GM19328 (cell line): Measurements from ENCODE around the gene ARVCF.
"Not testable (repeated sequence)": the region's sequence is repeated elsewhere in the genome, so short reads cannot be mapped to it uniquely, and the experiment has no call there.

Experiments used
- ATAC-seq: cut with Tn5 transposase; IDR thresholded peaks from one replicate; pipeline ENCODE4 v1.9.1; 2021; ENCODE audit warnings: mild to moderate bottlenecking, moderate library complexity; ENCODE audit not compliant: unreplicated experiment

Gene ARVCF

DNA sequence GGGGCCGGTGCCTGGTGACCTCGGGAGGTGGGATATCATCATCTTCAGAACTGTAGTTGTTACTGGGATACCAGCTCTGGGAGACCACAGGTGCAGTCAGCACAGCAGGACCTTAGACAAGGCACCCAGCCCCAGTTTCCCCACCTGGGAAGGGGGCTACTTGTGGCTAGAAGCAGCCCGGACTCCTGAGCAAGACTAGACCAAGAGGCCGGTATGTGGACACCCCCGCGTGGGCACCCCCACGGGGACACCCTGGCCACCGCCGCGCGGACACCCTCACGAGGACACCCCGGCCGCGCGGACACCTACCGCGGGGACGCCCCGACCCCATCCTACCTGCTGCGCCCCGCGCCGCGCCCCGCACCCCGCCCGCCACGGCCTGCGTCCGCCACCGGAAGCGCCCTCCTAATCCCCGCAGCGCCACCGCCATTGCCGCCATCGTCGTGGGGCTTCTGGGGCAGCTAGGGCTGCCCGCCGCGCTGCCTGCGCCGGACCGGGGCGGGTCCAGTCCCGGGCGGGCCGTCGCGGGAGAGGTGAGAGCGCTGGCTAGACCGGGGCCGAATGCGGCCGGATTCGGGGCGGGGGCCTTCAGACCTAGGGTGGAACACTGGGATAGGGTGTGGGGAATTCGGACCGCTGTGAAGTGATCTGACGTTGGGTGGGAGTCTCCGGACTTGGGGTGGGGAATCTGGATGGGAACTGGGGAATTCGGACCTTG is 75.1 kb downstream of the ARVCF start, which contains the start of the genes COMT and TXNRD2:
TSS of gene COMT (plus strand) at position 408 of the 718 bp plus-strand sequence. CDS start 20,755 bp downstream, outside the sequence.
TSS of gene TXNRD2 (minus strand) at position 454 of the 718 bp plus-strand sequence. CDS start at position 439, 15 bp downstream.
- ATAC-seq, result no peak

- no peak for ATAC-seq
These were observed 75.9 kb downstream of the ARVCF start for GRCh38 chr22:19940536-19941364.

- no peak for ATAC-seq
These were observed 78.8 kb downstream of the ARVCF start for GRCh38 chr22:19937616-19938473.

DNA sequence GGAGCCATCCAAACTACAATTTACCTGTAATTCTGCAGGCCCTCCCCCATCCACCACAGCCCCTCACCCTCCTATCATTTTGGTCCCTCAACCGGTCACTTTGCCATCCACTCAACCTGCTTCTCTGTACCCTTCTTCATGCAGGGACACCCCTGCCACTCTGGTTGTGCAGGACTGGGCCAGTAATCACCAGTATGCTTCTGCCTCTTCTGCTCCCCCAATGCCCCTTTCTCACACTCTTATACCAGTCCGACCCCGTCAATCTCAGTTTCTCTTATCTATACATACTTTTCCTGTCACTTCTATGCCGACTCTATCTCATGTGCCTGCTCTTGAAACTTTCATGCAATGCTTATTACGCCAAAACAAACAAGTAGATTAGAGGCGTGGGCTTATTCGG is 80.1 kb downstream of the ARVCF start:
- ATAC-seq, result no peak

GRCh38 chr22:19935123-19935718 is 81.4 kb downstream of the ARVCF start:
- ATAC-seq, result not testable (repeated sequence)

- ATAC-seq, result no peak
These were observed 83.0 kb downstream of the ARVCF start for GRCh38 chr22:19933341-19934241.

GRCh38 chr22:19932367-19933206 is 84.0 kb downstream of the ARVCF start:
- no peak for ATAC-seq

DNA sequence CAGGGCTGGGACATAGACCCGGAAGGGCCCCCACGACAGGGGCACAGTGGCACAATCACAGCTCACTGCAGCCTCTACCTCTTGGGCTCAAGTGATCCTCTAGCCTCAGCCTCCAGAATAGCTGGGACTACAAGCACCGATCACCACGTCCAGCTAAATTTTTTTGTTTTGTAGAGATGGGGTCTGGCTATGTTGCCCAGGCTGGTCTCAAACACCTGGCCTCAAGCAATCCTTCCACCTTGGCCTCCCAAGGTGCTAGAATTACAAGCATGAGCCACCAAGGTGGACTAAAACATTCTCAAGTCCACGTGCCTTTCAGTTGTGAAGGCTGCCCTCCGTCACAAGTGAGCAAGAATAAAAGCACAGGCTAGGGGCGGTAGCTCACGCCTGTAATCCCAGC is 85.1 kb downstream of the ARVCF start:
- ATAC-seq, result no peak

GRCh38 chr22:19930551-19931486 is 85.8 kb downstream of the ARVCF start:
- ATAC-seq, result no peak

DNA sequence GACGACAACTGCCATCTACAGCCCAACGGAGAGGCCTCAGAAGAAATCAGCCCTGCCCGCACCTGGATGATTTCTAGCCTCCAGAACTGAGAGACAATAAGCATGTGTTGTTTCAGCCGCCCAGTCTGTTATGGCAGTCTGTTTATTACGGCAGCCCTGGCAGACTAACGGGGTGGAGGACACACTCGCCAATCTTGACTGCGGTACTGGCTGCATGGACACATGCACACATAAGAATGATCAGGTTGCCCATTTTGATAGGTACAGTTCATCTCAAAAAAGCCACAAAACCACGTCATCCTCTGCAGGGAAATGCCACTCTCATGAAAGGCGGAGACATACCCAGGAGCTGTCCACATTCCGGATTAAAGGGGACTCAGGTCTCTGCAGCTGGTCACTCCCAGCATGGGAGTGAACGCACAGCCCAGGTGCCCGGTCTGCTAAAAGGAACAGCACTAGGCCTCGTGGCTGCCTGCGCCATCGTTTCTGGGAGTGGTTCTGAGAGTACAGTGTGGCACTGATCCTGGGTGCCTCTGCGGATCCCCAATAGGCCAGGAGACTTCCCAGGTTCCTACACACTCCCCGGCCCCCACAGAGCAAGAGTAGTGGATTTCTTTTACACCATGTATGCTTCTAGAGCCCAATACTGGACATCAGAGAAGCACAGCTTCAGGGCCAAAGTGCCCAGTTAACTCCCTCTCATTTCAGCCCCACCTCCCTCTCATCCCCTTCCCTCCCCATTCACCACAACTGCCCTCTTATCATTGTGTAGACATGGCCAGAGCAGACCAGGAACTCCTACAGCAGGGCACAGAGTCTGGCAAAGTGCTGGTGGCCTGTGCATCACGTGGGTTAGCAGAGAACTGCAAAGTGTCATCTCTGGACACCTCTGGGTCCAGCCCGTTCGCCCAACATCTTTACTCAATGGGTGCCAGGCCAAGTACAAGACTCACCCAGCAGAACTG is 86.8 kb downstream of the ARVCF start:
- ATAC-seq, result no peak

DNA sequence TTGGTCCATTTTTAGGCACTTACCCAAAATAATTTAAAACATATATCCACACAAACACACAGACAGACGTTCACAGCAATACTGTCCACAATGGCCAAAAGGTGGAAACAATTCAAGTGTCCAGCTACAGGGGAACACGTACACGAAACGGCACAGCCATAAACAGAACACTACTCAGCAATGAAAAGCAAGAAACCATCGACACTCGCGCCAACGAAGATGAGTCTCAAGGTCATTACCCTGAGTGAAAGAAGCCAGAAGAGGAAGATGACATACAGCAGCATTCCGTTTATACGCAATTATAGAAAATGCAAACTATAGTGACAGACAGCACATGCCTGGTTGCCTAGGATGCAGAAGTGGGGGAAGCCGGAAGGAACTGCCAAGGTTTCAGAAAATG is 88.4 kb downstream of the ARVCF start:
- ATAC-seq, result no peak

DNA sequence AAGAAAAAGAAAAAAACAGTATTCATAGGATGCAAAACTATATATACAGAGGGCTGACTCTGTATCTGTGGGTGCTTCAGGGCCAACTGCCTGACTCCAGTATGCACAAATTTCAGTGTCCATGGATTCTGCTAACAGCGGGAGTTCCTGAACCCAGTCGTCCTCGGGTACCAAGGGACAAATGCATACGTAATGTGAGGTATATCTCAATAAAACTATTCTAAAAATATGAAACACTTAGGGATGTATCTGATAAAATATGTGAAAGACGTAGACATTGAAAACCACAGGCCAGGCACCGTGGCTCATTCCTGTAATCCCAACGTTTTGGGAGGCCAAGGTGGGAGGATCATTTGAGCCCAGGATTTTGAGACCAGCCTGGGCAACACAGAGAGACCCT is 88.9 kb downstream of the ARVCF start:
- no peak for ATAC-seq

DNA sequence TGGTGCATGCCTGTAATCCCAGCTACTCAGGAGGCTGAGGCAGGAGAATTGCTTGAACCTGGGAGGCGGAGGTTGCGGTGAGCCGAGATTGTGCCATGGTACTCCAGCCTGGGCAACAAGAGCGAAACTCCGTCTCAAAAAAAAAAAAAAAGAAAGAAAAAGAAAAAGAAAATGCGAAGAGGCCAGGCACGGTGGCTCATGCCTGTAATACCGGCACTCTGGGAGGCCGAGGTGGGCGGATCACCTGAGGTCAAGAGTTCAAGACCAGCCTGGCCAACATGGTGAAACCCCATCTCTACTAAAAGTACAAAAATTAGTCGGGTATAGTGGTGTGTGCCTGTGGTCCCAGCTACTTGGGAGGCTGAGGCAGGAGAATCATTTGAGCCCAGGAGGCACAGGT is 90.6 kb downstream of the ARVCF start:
- ATAC-seq, result not testable (repeated sequence)

- no peak for ATAC-seq
These were observed 92.6 kb downstream of the ARVCF start for GRCh38 chr22:19923914-19924513.

DNA sequence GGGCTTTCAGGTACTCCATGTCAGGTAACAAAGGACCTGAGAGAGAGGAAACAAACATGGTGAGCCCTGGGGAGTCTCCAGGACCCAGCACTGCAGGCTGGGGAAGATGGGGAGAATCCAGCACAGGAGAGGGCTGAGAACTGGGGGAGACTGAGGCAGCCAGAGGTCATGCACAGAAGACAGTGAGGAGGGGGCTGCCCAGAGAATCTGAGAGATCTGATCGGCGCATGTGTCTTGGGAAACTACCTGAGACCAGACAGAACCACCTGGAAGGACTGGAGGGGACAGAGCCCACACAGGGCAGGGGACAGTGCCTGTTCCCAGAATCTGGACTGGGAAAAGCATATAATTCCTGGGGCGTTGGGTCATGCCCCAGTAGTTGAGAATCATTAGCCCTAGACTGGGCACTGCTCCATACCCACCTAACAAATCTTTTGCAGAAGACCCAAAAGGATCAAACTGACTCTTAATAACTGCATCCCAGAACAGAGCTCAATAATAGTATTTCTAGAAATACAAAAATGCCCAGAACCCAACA is 95.0 kb downstream of the ARVCF start:
- no peak for ATAC-seq
